CD4-positive, CD25-positive, alpha-beta regulatory T cell (primary cell): ENCODE measurements around the gene DDX46. TPM values are rescaled to one million over a fixed set of nuclear protein-coding genes. Genes with fewer than 3 reads are reported as not detected.
"Not testable (repeated sequence)": the region's sequence is repeated elsewhere in the genome, so short reads cannot be mapped to it uniquely, and the experiment has no call there.

ENCODE experiments used
- ATAC-seq, 2 donors: fragments of 150-1000 bp; cut with Tn5 transposase; one replicate each; pipeline ENCODE4 v1.10.0; 2021; ENCODE audit warnings: low read depth in 2 of 2, moderate number of reproducible peaks in 2 of 2, moderate library complexity in 1 of 2
- DNase-seq, 3 donors: peaks; one replicate each; pipeline versions ENCODE4 v3.0.0 to v3.0.0-alpha.2; 2012 to 2022; ENCODE audit warnings: mixed read lengths in 1 of 3
- H3K27ac ChIP-seq: one replicate; pipeline ENCODE4 v1.7.0; 2013; ENCODE audit warnings: mild to moderate bottlenecking, low read length; ENCODE audit not compliant: insufficient read depth, poor library complexity, severe bottlenecking
- H3K27me3 ChIP-seq: one replicate; pipeline ENCODE4 v1.7.0; 2013; ENCODE audit warnings: low read length; ENCODE audit not compliant: control insufficient read depth, insufficient read depth
- H3K36me3 ChIP-seq: one replicate; pipeline ENCODE4 v1.7.0; 2013; ENCODE audit warnings: mild to moderate bottlenecking, low read length, moderate library complexity; ENCODE audit not compliant: control insufficient read depth, insufficient read depth
- H3K4me1 ChIP-seq: 2 replicates; pipeline ENCODE4 v1.7.0; 2013; ENCODE audit warnings: mild to moderate bottlenecking, low read length; ENCODE audit not compliant: insufficient read depth, control insufficient read depth, poor library complexity, severe bottlenecking
- H3K4me3 ChIP-seq: one replicate; pipeline ENCODE4 v1.7.0; 2013; ENCODE audit warnings: low read depth, mild to moderate bottlenecking, low read length, moderate library complexity
- H3K9me3 ChIP-seq, 2 experiments: 1 replicate in 1 of 2; 2 replicates in 1 of 2; pipeline ENCODE4 v1.7.0; 2013; ENCODE audit warnings: low read length in 2 of 2, mild to moderate bottlenecking in 1 of 2, moderate library complexity in 1 of 2; ENCODE audit not compliant: control insufficient read depth in 2 of 2
- H3K27ac Mint-ChIP-seq, 3 donors: one replicate each; pipeline ENCODE4 v1.8.0; 2020 to 2022; ENCODE audit warnings: mild to moderate bottlenecking in 3 of 3, mixed read lengths in 3 of 3, moderate library complexity in 2 of 3
- H3K27me3 Mint-ChIP-seq: one replicate; pipeline ENCODE4 v1.8.0; 2022; ENCODE audit warnings: mild to moderate bottlenecking, mixed read lengths
- H3K36me3 Mint-ChIP-seq: one replicate; pipeline ENCODE4 v1.8.0; 2020; ENCODE audit warnings: mixed read lengths
- H3K4me1 Mint-ChIP-seq, 4 donors: one replicate each; pipeline ENCODE4 v1.8.0; 2020 to 2022; ENCODE audit warnings: mixed read lengths in 4 of 4, mild to moderate bottlenecking in 1 of 4
- H3K4me3 Mint-ChIP-seq, 4 donors: one replicate each; pipeline ENCODE4 v1.8.0; 2020 to 2022; ENCODE audit warnings: mild to moderate bottlenecking in 4 of 4, mixed read lengths in 4 of 4, moderate library complexity in 3 of 4
- H3K9me3 Mint-ChIP-seq, 7 donors: one replicate each; pipeline ENCODE4 v1.8.0; 2020 to 2022; ENCODE audit warnings: mixed read lengths in 7 of 7, mild to moderate bottlenecking in 3 of 7, moderate library complexity in 2 of 7
- polyA plus RNA-seq, 4 donors: library from polyadenylated mRNA; unstranded; fragments of 300-500 nt; fragmentation: Illumina TruSeq; gene quantifications; one replicate each; pipeline ENCODE4 v1.2.3, GENCODE V29; 2021
- total RNA-seq: library from RNA; stranded (reverse); gene quantifications from one replicate; pipeline ENCODE4 v1.2.3, GENCODE V29; 2022

DDX46 gene
- total and polyA plus RNA-seq, 5 donors from 2014 or later = 16.3 to 61.8 (median 20.4) TPM

DNA sequence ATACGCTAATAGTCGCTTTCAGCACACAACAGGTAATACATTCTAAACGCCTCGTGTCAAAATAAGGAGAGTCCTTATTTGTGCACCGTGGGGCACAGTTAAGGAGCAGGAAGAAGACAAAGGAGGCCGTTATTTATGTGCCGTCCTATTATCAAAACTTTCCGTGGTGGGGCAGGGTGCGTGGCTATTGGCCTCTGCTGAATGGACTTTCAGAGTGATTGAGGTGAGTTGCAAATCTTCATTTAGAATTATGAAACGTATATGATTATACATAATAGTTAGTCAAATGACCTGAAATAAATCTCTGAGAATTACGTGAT is 88.0 kb downstream of the DDX46 start:
- peaks cover 19 to 50% (median 32%) of the 10 kb centered on the region in 4 donors for H3K4me1 Mint-ChIP-seq
- peaks cover 4% of the 10 kb centered on the region for H3K36me3 Mint-ChIP-seq
- H3K9me3 ChIP-seq = no peaks in the 10 kb centered on the region
- H3K4me1 ChIP-seq = peaks cover 26% of the 10 kb centered on the region
- peak overlapping the region; percentile 96 for H3K27ac ChIP-seq
- no peaks in the 10 kb centered on the region for H3K27me3 Mint-ChIP-seq
- no peaks in the 10 kb centered on the region for H3K9me3 Mint-ChIP-seq
- DNase-seq (peak in 2 of 3 donors; percentile 35 to 61), ATAC-seq (no peak)
- peak overlapping the region; percentile 89 to 95 (median 94) for H3K4me3 Mint-ChIP-seq
- H3K4me3 ChIP-seq = peak overlapping the region; percentile 85
- H3K27me3 ChIP-seq = no peaks in the 10 kb centered on the region
- H3K36me3 ChIP-seq = peaks cover 5% of the 10 kb centered on the region
- peak overlapping the region; percentile 96 to 98 (median 96) for H3K27ac Mint-ChIP-seq

GRCh38 chr5:134849434-134849933 is 90.9 kb downstream of the DDX46 start:
- DNase-seq, ATAC-seq, H3K4me3 ChIP-seq, H3K9me3 Mint-ChIP-seq, H3K27me3 ChIP-seq, H3K9me3 ChIP-seq, H3K27ac ChIP-seq, H3K27me3 Mint-ChIP-seq: not testable (repeated sequence)
- H3K36me3 Mint-ChIP-seq = peaks cover 11% of the 10 kb centered on the region
- peak overlapping the region in 1 of 3 donors; percentile 29 for H3K27ac Mint-ChIP-seq
- H3K4me1 Mint-ChIP-seq = peaks cover 23 to 71% (median 39%) of the 10 kb centered on the region in 4 donors
- Histone ChIP-seq H3K4me1 (peaks cover 32% of the 10 kb centered on the region), H3K36me3 (peaks cover 13% of the 10 kb centered on the region)
- peak overlapping the region in 3 of 4 donors; percentile 4 to 61 (median 52) for H3K4me3 Mint-ChIP-seq

DNA sequence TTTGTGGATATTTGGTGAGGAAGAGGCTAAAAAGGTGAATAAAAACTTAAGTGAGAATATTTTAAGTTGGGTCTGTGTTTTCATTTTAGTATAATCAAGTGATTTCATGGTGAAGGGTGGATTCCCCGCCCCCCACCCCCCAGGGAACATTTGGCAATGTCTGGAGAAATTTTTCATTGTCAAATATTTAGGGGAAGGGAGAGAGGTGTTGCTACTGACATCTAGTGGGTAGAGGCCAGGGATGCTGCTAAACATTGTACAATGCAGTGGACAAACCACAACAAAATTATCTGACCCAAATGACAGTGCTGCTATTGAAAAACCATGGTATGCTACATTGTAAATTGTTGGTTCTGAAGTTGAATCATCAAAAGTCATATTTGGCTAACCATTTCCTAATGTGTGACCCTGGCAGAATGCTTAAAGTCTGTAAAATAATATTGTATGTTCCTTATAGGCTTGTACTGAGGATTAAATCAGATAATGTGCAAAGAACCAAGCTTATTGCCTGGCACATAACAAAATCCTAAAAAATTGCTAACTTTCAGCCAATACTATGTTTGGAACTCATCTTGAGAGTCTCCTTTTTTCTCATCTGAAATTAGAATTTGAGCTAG is 92.8 kb downstream of the DDX46 start:
- Histone ChIP-seq H3K36me3 (peaks cover 30% of the 10 kb centered on the region), H3K9me3 (no peaks in the 10 kb centered on the region), H3K4me1 (peaks cover 23% of the 10 kb centered on the region), H3K27ac (no peak overlapping the region), H3K27me3 (no peaks in the 10 kb centered on the region), H3K4me3 (no peak overlapping the region)
- no peaks in the 10 kb centered on the region for H3K9me3 Mint-ChIP-seq
- peak overlapping the region; percentile 76 to 95 (median 77) for H3K27ac Mint-ChIP-seq
- DNase-seq (peak in 1 of 3 donors; percentile 9), ATAC-seq (no peak)
- peaks cover 20% of the 10 kb centered on the region for H3K36me3 Mint-ChIP-seq
- peak overlapping the region in 1 of 4 donors; percentile 83 for H3K4me3 Mint-ChIP-seq
- H3K27me3 Mint-ChIP-seq = no peaks in the 10 kb centered on the region
- peaks cover 22 to 71% (median 38%) of the 10 kb centered on the region in 4 donors for H3K4me1 Mint-ChIP-seq

DNA sequence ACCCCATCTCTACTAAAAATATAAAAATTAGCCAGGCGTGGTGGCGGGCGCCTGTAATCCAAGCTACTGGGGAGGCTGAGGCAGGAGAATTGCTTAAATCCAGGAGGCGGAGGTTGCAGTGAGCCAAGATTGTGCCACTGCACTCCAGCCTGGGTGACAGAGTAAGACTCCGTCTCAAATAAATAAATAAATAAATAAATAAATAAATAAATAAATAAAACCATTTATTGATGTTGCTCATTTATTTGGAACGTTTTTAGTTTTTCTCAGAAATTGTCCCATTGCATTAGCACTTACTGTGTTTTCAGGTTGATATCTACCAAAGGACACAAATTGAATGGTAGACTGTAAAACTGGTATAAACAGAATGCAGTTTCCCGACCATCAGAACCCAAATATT is 97.9 kb downstream of the DDX46 start:
- ATAC-seq, H3K4me3 Mint-ChIP-seq, H3K27me3 ChIP-seq, H3K27ac Mint-ChIP-seq, DNase-seq, H3K27ac ChIP-seq, H3K4me1 ChIP-seq, H3K4me3 ChIP-seq, H3K9me3 Mint-ChIP-seq, H3K9me3 ChIP-seq, H3K27me3 Mint-ChIP-seq: not testable (repeated sequence)
- Mint-ChIP-seq H3K4me1 (peaks cover 11 to 41% (median 24%) of the 10 kb centered on the region in 4 donors), H3K36me3 (peaks cover 34% of the 10 kb centered on the region)
- peaks cover 46% of the 10 kb centered on the region for H3K36me3 ChIP-seq

- no peak overlapping the region for H3K4me3 ChIP-seq
- H3K36me3 ChIP-seq = peaks cover 46% of the 10 kb centered on the region
- no peaks in the 10 kb centered on the region for H3K27me3 Mint-ChIP-seq
- H3K36me3 Mint-ChIP-seq = peaks cover 32% of the 10 kb centered on the region
- H3K27ac ChIP-seq = no peak overlapping the region
- peaks cover 6% of the 10 kb centered on the region for H3K4me1 ChIP-seq
- peak overlapping the region in 1 of 3 donors; percentile 52 for H3K27ac Mint-ChIP-seq
- peaks cover 9 to 33% (median 19%) of the 10 kb centered on the region in 4 donors for H3K4me1 Mint-ChIP-seq
- no peaks in the 10 kb centered on the region for H3K27me3 ChIP-seq
- H3K9me3 ChIP-seq = no peaks in the 10 kb centered on the region
- H3K4me3 Mint-ChIP-seq = no peak overlapping the region
- H3K9me3 Mint-ChIP-seq = no peaks in the 10 kb centered on the region
- no peak for ATAC-seq
- no peak for DNase-seq
Measured at GRCh38 chr5:134857401-134857800, 98.8 kb downstream of the DDX46 start.

- H3K4me3 ChIP-seq = no peak overlapping the region
- H3K4me1 ChIP-seq = no peaks in the 10 kb centered on the region
- Mint-ChIP-seq H3K36me3 (peaks cover 13% of the 10 kb centered on the region), H3K4me3 (no peak overlapping the region), H3K4me1 (peaks cover 0 to 4% (median 0%) of the 10 kb centered on the region in 4 donors), H3K9me3 (no peaks in the 10 kb centered on the region), H3K27me3 (no peaks in the 10 kb centered on the region), H3K27ac (no peak overlapping the region)
- H3K27me3 ChIP-seq = no peaks in the 10 kb centered on the region
- H3K36me3 ChIP-seq = peaks cover 4% of the 10 kb centered on the region
- no peak overlapping the region for H3K27ac ChIP-seq
- no peak for ATAC-seq
- DNase-seq = no peak
- H3K9me3 ChIP-seq = no peaks in the 10 kb centered on the region
Measured at GRCh38 chr5:134864707-134865106, 106.1 kb downstream of the DDX46 start.

DNA sequence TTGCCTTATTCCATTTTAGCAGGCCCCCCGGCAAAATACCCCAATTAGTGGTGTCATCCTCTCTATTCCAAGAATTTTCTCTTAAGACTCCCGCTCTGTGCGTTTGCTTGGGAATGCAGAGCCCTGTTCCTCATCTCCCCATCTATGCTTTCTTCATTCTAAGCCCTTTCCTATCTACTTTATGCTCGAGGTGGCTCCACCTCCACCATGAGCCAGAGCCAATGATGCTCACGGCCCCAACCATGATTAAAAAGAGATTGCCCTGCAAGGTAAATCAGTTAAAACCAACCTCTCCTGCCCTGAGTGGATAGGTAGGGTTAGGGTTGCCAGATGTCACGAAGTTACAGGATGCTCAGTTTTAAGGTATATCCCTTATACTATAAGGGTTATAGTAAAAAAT is 114.9 kb downstream of the DDX46 start:
- H3K9me3 Mint-ChIP-seq = no peaks in the 10 kb centered on the region
- peaks cover 22 to 45% (median 32%) of the 10 kb centered on the region in 4 donors for H3K4me1 Mint-ChIP-seq
- H3K36me3 Mint-ChIP-seq = peaks cover 6% of the 10 kb centered on the region
- Histone ChIP-seq H3K36me3 (no peaks in the 10 kb centered on the region), H3K4me1 (peaks cover 35% of the 10 kb centered on the region), H3K9me3 (no peaks in the 10 kb centered on the region), H3K27ac (peak overlapping the region; percentile 88), H3K27me3 (no peaks in the 10 kb centered on the region), H3K4me3 (peak overlapping the region; percentile 89)
- ATAC-seq = no peak
- DNase-seq = peak in 2 of 3 donors; percentile 11 to 47
- H3K27me3 Mint-ChIP-seq = no peaks in the 10 kb centered on the region
- H3K27ac Mint-ChIP-seq = peak overlapping the region; percentile 90 to 98 (median 97)
- peak overlapping the region; percentile 95 to 96 (median 96) for H3K4me3 Mint-ChIP-seq
